Spleen (tissue), 7 donors: Measurements from ENCODE around the gene TNS2.

ENCODE experiments used
- CTCF ChIP-seq, 11 experiments: fragments of 200-600 bp in 7 of 11; fragments of 450-650 bp in 4 of 11; sonication (generic) in 4 of 11; IDR thresholded peaks in 8 of 11; conservative IDR thresholded peaks in 3 of 11; 1 replicate in 7 of 11; 2 replicates in 4 of 11; pipeline versions ENCODE4 v1.4.0 to v1.8.0; 2016 to 2021; ENCODE audit warnings: antibody characterized with exemption in 11 of 11, inconsistent platforms in 4 of 11, mild to moderate bottlenecking in 1 of 11
- POLR2A ChIP-seq, 3 donors: fragments of 450-650 bp; IDR thresholded peaks; one replicate each; pipeline ENCODE4 v1.5.1; 2017; ENCODE audit warnings: antibody characterized with exemption in 3 of 3, mild to moderate bottlenecking in 1 of 3
- POLR2AphosphoS5 ChIP-seq, 3 donors: sonication (generic); formaldehyde crosslinking; IDR thresholded peaks; one replicate each; pipeline ENCODE4 v1.5.1; 2017; ENCODE audit warnings: antibody characterized with exemption in 3 of 3
- donor health status: DM: no; HTN: no; CAD: no; lungs with moderate emphysema.
- donor health status: DM: no; HTN: no; CAD: no.
- donor health status: DM: no; HTN: no; CAD: no.

GRCh38 chr12:53097207-53097563, 47.3 kb downstream of the TNS2 start:
- TF ChIP-seq CTCF (IDR thresholded peaks at IDR 0.05 in 8 of 11, conservative IDR thresholded peaks at IDR 0.05 in 3 of 11) (no peak), POLR2A (IDR thresholded peaks at IDR 0.05) (no peak), POLR2AphosphoS5 (IDR thresholded peaks at IDR 0.05) (no peak)
